Hematopoietic multipotent progenitor cell treated with erythropoietin and hydrocortisone succinate and interleukin-3 and kit ligand, for 8 days (in vitro differentiated cells): ENCODE results near the gene USB1.

Experiments used
- DNase-seq: peaks from one replicate; pipeline ENCODE4 v3.0.0-alpha.2; 2015

USB1 gene

DNA sequence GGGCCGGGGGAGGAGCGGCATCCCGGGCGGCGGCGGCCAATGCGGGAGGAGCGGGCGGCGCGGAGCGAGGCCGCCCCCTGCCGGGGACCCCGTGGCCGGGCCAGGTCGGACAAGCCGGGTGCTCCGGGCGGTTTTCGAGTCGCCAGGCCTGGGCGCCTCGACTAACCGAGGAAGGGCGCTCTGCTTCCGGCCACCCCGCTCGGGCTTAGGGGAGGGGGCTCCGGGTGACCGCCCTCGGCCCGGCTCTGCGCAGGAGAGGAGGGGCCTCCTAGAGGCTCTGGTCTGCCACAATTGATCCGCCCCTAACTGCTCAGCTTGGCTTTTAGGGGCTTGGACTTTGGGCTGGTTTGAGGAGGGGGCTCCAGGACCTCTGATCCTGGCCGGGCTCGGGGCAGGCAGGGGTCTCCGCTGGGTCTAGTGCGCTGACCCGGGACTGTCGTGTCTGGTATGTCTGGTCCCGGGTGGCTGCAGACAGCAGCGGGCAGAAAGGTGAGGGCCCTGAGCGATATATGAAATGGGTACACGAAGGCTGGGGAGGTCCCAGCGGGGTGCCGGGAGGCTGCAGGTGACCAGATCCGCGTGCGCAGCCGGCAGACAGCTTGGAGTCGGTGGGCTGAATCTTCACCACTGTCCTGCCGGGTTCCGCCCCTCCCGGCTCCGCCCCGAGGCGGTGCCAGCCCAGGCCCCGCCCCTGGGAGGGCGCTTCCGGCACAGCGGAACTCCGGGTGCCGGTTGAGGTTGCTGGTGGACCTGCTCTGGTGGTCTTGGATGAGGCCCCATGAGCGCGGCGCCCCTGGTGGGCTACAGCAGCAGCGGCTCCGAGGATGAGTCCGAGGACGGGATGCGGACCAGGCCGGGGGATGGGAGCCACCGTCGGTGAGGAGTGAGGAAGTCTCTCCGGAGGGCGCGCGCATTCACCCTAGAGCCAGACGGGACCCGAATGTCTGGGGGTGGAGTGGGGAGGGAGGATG is at the start of gene USB1:
USB1 (plus strand) TSS at position 702 of the 971 bp plus-strand sequence; CDS start at position 779, 77 bp downstream.
- DNase-seq: peak; percentile 83

- no peak for DNase-seq
These were observed 48.3 kb upstream of the USB1 start for GRCh38 chr16:57952909-57953308.

DNA sequence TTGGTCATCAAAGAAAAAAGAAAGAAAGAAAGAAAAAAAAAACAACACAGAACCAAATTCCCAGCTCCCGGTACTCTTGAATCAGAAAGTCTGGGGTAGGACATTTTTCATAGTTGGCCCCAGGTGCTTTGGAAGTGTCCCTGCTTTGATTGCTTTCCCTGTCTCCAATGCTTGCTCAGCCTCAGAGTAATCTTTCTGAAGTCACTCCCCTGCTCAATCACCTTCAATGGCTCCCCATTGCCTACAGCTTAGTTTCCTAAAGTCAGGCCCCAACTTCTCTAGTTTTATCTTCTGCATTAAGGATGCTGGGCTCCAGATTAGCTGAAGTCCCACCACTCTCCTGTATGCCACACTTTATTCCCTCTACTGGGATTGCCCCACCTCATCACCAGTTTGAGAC is 47.4 kb upstream of the USB1 start:
- DNase-seq: no peak

GRCh38 chr16:57955572-57956188 is 45.5 kb upstream of the USB1 start:
- no peak for DNase-seq

DNA sequence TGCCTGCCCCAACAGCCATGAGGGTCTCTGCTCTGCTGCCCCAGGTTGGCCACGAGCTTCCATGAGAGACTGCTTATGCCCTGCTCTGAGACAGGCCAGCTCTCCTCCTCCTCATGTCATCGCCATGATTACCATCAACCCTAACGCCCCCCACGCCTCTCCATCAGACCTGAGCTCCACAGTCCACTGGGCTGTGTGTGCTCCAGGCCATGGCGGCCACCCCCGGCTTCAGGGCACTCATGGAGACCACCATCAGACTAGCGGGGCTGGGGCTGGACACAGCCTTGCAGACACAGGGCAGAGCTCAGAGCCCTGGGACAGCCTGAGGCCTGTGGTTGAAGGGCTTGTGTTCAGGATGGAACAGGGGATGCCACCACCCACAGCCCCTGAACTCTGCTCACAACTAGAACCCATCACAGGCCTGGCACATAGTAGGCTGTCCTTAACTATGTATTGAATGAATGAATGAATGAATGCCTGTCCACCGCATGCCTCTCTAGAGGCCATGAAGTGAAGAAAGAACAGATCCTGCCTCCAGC is 44.9 kb upstream of the USB1 start:
- no peak for DNase-seq

DNA sequence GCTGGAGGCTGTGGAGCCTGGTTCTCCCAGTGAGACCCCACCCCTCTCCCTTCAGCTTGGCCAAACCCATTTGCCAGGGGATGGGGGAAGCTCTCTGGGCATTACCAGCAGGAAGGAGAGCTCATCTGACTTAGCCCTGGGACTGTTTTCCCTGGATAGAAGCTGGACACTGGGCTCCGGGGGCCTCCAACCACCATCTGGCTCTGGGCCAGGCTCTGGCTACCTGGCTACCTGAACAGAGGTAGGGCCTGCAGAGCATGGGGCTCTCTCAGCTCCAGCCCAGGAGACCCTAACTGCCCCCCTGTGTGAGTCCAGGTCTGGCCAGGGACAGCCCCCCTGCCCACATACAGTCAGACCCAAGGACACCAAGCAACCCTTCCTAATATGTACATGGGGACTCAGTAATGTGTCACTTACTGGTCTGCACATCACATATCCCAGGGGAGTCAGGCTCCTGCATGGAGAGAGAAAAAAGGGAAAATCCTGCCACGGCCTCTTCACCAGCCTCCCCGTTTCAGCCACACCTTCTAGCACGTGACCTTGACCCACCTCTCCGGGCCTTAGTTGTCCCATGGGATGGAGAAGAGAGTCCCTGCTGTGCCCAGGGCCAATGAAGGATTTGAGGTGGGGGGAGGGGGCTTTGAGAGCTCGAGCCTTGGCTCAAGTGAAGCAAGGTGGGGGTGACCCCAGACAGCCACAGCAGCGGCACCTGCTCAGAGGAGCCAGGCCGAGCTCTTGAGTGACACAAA is 44.1 kb upstream of the USB1 start:
- no peak for DNase-seq

- no peak for DNase-seq
These were observed 43.4 kb upstream of the USB1 start for GRCh38 chr16:57957673-57958392.

DNA sequence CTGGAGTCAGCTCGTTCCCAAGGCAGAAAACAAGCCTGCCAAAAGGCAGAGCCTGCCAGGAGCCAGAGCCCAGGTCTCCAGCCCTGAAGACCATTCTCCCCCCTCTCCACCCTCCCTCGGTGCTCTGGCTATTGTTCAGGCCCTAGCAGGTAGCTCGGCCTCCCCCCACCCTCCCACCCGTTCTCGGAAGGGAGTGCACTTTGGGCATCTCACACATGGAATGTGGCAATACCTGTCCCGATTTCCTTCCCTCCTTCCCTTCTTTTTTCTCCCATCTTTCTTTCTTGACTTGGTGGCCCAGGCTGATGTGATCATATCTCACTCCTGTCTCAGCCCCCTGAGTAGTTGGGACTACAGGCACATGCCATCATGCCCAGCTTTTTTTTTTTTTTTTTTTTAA is 42.7 kb upstream of the USB1 start:
- DNase-seq: no peak

DNA sequence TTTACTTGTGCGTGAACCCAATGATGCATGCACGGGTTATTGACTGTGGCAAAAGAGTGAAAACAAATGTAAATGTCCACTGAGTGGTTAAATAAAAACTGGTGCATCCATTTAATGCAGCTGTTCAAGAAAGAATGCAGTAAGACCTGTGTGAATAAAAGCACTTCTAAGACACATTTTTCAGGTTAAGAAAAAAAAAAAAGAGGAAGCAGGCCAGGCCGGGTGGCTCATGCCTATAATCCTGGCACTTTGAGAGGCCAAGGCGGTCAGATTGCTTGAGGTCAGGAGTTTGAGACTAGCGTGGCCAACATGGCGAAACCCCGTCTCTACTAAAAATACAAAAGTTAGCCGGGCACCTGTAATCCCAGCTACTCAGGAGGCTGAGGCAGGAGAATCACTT is 42.1 kb upstream of the USB1 start:
- DNase-seq: no peak

DNA sequence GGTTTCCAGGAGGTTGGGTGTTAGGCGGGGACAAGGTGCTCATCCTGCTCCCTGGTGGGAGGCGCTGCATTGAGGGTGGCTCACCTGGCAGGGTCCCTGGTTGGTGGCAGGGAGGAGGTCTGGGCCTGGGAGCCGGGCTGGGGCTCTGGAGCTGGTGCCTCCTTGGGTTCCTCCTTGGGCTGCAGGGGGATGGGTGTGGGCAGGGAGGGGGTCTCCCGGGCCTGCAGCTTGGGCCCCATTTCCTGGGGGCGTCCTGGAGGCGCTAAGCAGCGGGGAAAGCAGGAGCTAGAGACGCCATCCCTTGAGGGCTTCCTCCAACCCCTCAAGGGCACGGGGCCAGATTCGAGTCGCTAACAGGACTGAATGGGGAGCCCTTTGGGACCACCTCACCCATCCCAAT is 41.4 kb upstream of the USB1 start:
- DNase-seq: no peak

- DNase-seq: no peak
These were observed 40.9 kb upstream of the USB1 start for GRCh38 chr16:57960310-57960709.

DNA sequence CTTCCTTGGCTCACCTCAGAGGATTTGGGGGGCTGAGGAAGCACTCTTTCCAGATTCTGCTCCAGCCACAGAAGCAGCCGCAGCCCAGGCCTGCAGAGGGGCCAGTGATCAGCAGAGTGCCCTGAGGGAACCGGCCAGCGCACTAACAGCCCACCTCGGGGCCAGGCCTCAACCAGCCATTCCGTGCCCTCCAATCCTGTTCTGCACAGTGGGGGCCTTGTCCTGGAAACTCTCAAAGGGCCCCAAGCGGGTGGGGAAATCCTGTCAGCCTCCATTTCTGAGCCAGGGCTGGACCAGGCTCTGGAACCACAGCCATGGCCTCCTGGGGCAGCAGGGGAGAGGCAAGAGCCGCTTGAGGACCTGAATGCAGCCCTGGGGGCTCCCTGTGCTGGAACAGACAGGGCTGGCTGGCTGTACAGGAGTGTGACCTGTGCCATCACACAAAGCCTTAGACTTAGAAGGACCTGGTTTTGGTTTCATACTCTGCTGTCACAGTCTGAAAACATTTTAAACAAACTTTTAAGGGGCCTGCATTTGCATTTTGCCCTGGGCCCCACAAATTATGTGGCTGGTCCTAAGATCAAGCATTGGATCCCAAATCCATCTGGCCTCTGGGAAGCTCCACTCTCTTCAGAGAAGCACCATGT is 40.3 kb upstream of the USB1 start:
- no peak for DNase-seq

DNA sequence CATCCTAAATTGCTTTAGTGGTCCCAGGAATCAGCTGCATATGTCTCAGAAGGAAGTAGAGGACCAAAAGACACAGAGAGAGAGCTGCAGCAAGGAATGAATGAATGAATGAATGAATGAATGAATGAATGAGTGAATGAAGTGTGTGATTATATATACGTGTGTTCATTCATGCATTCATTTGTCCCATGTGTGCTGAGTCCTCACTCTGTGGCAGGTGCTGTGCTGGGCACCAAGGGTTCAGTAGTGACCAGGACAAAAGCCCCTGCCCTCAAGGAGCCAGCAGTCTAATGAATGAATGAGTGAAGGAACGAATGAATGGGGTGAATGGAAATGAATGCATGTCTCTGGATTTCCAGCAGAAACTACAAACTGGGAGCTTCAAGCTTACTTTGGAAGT is 39.7 kb upstream of the USB1 start:
- no peak for DNase-seq

- DNase-seq: no peak
These were observed 39.2 kb upstream of the USB1 start for GRCh38 chr16:57962046-57962445.

DNA sequence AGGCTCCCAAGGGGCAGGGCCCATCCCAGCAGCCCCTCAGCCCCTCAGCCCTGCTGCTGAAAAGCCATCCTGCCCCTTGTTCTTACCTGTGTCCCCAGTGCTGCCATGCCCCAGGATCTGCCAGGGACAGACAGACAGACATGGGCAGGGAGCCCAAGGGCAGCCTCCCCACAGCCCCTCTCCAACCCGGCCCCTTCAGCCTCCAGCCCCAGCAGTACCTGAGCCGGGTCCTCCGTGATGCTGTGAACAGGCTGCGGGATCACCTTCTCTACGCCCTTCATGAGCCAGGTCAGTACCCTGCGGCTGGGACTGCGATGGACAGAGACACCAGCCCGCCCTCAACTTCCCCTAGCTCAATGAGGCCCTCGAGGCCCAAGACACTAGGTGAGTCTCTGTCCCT is 38.5 kb upstream of the USB1 start:
- no peak for DNase-seq

- no peak for DNase-seq
These were observed 37.0 kb upstream of the USB1 start for GRCh38 chr16:57964157-57964700.

DNA sequence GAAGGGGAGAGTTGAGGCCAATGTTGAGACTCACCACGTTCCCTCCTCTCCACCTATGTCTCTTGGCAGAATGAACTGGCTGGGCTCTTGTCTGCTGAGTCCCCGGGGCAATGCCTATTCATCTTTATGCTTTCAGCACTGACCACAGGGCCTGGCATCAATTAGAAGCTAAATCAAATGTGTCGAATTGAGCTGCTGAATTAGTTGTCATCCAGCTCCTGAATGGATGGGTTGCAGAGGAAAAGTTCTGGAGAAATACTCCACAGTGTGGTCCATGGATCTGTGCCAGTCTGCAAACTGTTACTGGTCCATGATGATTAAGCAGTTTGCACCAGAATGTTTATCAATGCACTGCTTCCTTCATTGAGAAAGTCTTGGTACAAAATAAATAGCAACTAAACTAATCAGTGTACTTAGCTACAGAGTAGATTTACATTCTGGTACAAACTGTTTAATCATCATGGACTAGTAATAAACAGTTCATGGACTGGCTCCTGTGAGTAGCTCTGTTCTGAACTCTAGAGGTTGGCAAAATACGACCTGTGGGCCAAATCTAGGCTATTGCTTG is 34.9 kb upstream of the USB1 start:
- peak; percentile 15 for DNase-seq

- no peak for DNase-seq
These were observed 34.2 kb upstream of the USB1 start for GRCh38 chr16:57966986-57967385.

- no peak for DNase-seq
These were observed 33.3 kb upstream of the USB1 start for GRCh38 chr16:57967916-57968315.

GRCh38 chr16:57969451-57970123 is 31.6 kb upstream of the USB1 start:
- no peak for DNase-seq

GRCh38 chr16:57970319-57970718 is 30.9 kb upstream of the USB1 start:
- DNase-seq: no peak
